Gastrocnemius medialis (tissue), 4 donors: ENCODE measurements around the gene MEIS3. TPM values are rescaled to one million over a fixed set of nuclear protein-coding genes. Genes with fewer than 3 reads are reported as not detected.

Experiments used
- ATAC-seq, 2 donors: fragments of 150-250 bp; one replicate each; pipeline ENCODE4 v1.9.1; 2016
- DNase-seq, 2 donors: peaks; one replicate each; pipeline ENCODE4 v3.0.0-alpha.2; 2019
- H3K27ac ChIP-seq, 4 donors: fragments of 200-600 bp; sonication (generic); 1 replicate in 1 of 4; 2 replicates in 3 of 4; pipeline ENCODE4 v1.5.1; 2016 to 2018; ENCODE audit warnings: mild to moderate bottlenecking in 2 of 4, moderate library complexity in 1 of 4
- H3K27me3 ChIP-seq, 3 donors: fragments of 200-600 bp; sonication (generic) in 2 of 3; 1 replicate in 1 of 3; 2 replicates in 2 of 3; pipeline versions ENCODE4 v1.5.1 to v1.6.0; 2016 to 2019; ENCODE audit warnings: mild to moderate bottlenecking in 1 of 3, moderate library complexity in 1 of 3
- H3K36me3 ChIP-seq, 2 donors: fragments of 200-600 bp; sonication (generic) in 1 of 2; one replicate each; pipeline ENCODE4 v1.5.1; 2017 to 2018
- H3K4me1 ChIP-seq, 2 donors: fragments of 200-600 bp; sonication (generic) in 1 of 2; one replicate each; pipeline ENCODE4 v1.5.1; 2016 to 2017; ENCODE audit warnings: mild to moderate bottlenecking in 2 of 2
- H3K4me3 ChIP-seq, 4 donors: fragments of 200-600 bp; sonication (generic) in 3 of 4; 1 replicate in 1 of 4; 2 replicates in 3 of 4; pipeline ENCODE4 v1.5.1; 2016 to 2019; ENCODE audit warnings: mild to moderate bottlenecking in 2 of 4
- H3K9me3 ChIP-seq, 3 donors: fragments of 200-600 bp; sonication (generic) in 2 of 3; 1 replicate in 1 of 3; 2 replicates in 2 of 3; pipeline ENCODE4 v1.5.1; 2016 to 2019
- CTCF ChIP-seq, 5 experiments: fragments of 450-650 bp in 3 of 5; fragments of 200-600 bp in 2 of 5; sonication (generic) in 2 of 5; IDR thresholded peaks in 4 of 5; conservative IDR thresholded peaks in 1 of 5; 1 replicate in 4 of 5; 2 replicates in 1 of 5; pipeline ENCODE4 v1.5.1; 2016 to 2019; ENCODE audit warnings: antibody characterized with exemption in 5 of 5, mild to moderate bottlenecking in 3 of 5, moderate library complexity in 3 of 5
- POLR2A ChIP-seq, 2 donors: fragments of 450-650 bp; IDR thresholded peaks; one replicate each; pipeline ENCODE4 v1.6.1; 2017; ENCODE audit warnings: antibody characterized with exemption in 2 of 2, mild to moderate bottlenecking in 2 of 2, moderate library complexity in 2 of 2
- in situ Hi-C, 4 donors: fragments of 200-750 bp; cut with MboI; loops; one replicate each; pipeline versions ENCODE4 v1.15.0 to v1.8.0; 2017; ENCODE audit warnings: low sequenced_read_pairs in 4 of 4
- intact Hi-C: fragments of 100-400 bp; cut with DNase I; formaldehyde crosslinking; loops from one replicate; pipeline ENCODE4 v1.15.1; 2023; ENCODE audit warnings: low total_unique reads
- total RNA-seq, 4 donors: library from RNA; depleted of rRNA; stranded (reverse); fragments of >200 nt; gene quantifications; one replicate each; pipeline versions ENCODE4 v1.1.0 to v1.2.3, GENCODE V29; 2016

MEIS3 gene
- total RNA-seq, 4 donors from 2014 or later: 0.24 to 5.4 (median 2.2) TPM

- Histone ChIP-seq H3K27me3 (peaks cover 30 to 44% (median 35%) of the 10 kb centered on the region in 3 donors), H3K9me3 (no peaks in the 10 kb centered on the region), H3K27ac (no peak overlapping the region), H3K4me1 (no peaks in the 10 kb centered on the region), H3K36me3 (no peaks in the 10 kb centered on the region), H3K4me3 (no peak overlapping the region)
- DNase-seq (no peak), ATAC-seq (no peak)
- TF ChIP-seq CTCF (IDR thresholded peaks at IDR 0.05 in 4 of 5, conservative IDR thresholded peaks at IDR 0.05 in 1 of 5): no peak
- TF ChIP-seq POLR2A (IDR thresholded peaks at IDR 0.05): no peak
- in situ Hi-C loops: no loop called here
- intact Hi-C loops: no loop called here
Observed at GRCh38 chr19:47461876-47462275, 42.5 kb upstream of the MEIS3 start.

GRCh38 chr19:47459477-47459876, 40.1 kb upstream of the MEIS3 start:
- no peak overlapping the region for H3K27ac ChIP-seq
- in situ Hi-C loops: no loop called here
- H3K27me3 ChIP-seq: peaks cover 30 to 58% (median 52%) of the 10 kb centered on the region in 3 donors
- H3K36me3 ChIP-seq: no peaks in the 10 kb centered on the region
- TF ChIP-seq POLR2A (IDR thresholded peaks at IDR 0.05): no peak
- TF ChIP-seq CTCF (IDR thresholded peaks at IDR 0.05 in 4 of 5, conservative IDR thresholded peaks at IDR 0.05 in 1 of 5): no peak
- H3K4me3 ChIP-seq: no peak overlapping the region
- intact Hi-C loops: no loop called here
- no peak for DNase-seq
- H3K4me1 ChIP-seq: no peaks in the 10 kb centered on the region
- H3K9me3 ChIP-seq: peaks cover 0 to 8% (median 7%) of the 10 kb centered on the region in 3 donors
- no peak for ATAC-seq

GRCh38 chr19:47458672-47459071, 39.3 kb upstream of the MEIS3 start:
- peaks cover 30 to 62% (median 52%) of the 10 kb centered on the region in 3 donors for H3K27me3 ChIP-seq

GRCh38 chr19:47456721-47457474, 37.6 kb upstream of the MEIS3 start:
- no peak overlapping the region for H3K4me3 ChIP-seq
- H3K36me3 ChIP-seq: no peaks in the 10 kb centered on the region
- no peak for ATAC-seq
- peaks cover 30 to 64% (median 50%) of the 10 kb centered on the region in 3 donors for H3K27me3 ChIP-seq
- no peak for DNase-seq
- H3K9me3 ChIP-seq: peaks cover 0 to 8% (median 7%) of the 10 kb centered on the region in 3 donors
- no peaks in the 10 kb centered on the region for H3K4me1 ChIP-seq
- no peak overlapping the region for H3K27ac ChIP-seq
- in situ Hi-C loops (no loop called here), intact Hi-C loops (no loop called here)
- TF ChIP-seq POLR2A (IDR thresholded peaks at IDR 0.05) (no peak), CTCF (IDR thresholded peaks at IDR 0.05 in 4 of 5, conservative IDR thresholded peaks at IDR 0.05 in 1 of 5) (no peak)

More at GRCh38 chr19:47458672-47459071, 39.3 kb upstream of the MEIS3 start:
- intact Hi-C loops (no loop called here), in situ Hi-C loops (no loop called here)
- no peaks in the 10 kb centered on the region for H3K36me3 ChIP-seq
- DNase-seq (no peak), ATAC-seq (no peak)
- peaks cover 0 to 8% (median 7%) of the 10 kb centered on the region in 3 donors for H3K9me3 ChIP-seq
- TF ChIP-seq CTCF (IDR thresholded peaks at IDR 0.05 in 4 of 5, conservative IDR thresholded peaks at IDR 0.05 in 1 of 5) (no peak), POLR2A (IDR thresholded peaks at IDR 0.05) (no peak)
- H3K4me3 ChIP-seq: no peak overlapping the region
- no peak overlapping the region for H3K27ac ChIP-seq
- no peaks in the 10 kb centered on the region for H3K4me1 ChIP-seq
